Stimulated activated CD8-positive, alpha-beta memory T cell treated with anti-CD3 and anti-CD28 coated beads, Interleukin-4, amount 100 ng/mL, for 24 hours (primary cell): Measurements from ENCODE around the gene IL1RAPL2.
"Not testable (repeated sequence)": the region's sequence is repeated elsewhere in the genome, so short reads cannot be mapped to it uniquely, and the experiment has no call there.

Experiments used
- DNase-seq: peaks from one replicate; pipeline ENCODE4 v3.0.0-alpha.2; 2020; ENCODE audit warnings: low read depth

IL1RAPL2 gene

DNA sequence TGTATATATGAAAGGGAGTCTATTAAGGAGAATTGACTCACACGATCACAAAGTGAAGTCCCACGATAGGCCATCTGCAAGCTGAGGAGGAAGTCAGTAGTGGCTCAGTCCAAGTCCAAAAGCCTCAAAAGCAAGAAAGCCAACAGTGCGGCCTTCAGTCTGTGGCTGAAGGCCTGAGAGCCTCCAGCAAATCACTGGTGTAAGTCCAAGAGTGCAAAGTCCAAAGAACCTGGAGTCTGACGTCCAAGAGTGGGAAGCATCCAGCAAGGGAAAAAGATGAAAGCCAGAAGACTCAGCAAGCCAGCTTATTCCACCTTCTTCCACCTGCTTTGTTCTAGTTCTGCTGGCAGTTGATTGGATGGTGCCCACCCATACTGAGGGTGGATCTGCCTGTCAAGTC is 104.1 kb downstream of the IL1RAPL2 start:
- no peak for DNase-seq

DNA sequence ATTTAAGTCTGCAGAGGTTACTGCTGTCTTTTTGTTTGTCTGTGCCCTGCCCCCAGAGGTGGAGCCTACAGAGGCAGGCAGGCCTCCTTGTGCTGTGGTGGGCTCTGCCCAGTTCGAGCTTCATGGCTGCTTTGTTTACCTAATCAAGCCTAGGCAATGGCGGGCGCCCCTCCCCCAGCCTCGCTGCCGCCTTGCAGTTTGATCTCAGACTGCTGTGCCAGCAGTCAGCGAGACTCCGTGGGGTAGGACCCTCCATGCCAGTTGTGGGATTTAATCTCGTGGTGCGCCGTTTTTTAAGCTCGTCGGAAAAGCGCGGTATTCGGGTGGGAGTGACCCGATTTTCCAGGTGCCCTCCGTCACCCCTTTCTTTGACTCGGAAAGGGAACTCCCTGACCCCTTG is 111.5 kb downstream of the IL1RAPL2 start:
- not testable (repeated sequence) for DNase-seq

DNA sequence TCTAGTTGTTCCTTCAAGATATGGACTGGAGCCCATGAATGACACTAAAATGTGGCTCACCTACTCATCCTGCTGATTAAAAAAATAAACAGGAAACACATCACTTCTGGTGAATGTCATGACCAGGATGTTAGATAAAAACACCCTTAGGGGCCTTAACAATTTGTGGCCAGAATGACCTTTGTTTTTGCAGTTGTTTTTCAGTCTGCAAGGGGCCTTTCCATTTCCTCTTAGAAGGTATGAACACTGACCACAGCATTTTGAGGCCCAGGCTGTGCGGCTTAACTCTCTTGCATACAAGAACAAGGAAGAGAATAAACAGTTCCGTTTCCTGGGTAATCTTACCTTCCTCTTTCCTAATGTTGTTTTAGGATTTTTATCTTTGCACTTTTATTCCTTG is 113.2 kb downstream of the IL1RAPL2 start:
- no peak for DNase-seq

DNA sequence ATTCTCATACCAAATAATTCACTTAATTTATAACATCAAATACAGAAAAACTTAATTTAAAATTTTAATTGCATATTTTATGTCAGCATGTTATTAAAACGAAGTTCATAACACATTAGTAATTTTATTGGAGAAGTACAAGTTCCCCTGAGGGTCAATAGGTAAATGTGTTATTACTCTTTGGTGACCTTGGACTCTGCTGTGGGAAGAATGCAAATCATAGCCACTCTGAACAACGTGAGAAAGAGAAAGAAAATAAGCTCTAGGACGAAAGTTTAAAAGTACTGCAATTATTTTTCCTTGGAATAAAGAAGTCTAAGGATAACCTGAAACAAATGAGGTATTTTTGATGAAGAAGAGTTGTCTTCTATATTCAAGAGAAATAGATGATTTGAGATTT is 115.2 kb downstream of the IL1RAPL2 start:
- no peak for DNase-seq

DNA sequence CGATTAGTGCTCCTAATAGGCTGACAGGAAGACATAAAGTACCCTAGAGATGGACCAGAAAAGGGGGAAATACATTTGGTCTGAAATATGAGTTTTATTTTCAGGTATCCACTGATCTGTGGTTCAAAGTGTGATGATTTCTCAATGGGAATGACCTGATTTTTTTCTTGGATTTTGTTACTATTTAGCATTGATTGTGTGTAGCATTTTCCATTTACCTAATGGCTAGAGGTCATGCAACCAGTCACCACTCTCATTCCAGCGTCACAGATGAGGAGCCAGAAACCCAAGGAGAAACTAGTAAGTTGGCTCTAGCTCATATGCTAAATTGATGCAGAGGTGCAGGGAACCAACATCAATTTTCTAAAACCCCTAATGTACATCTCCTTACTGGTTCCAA is 118.1 kb downstream of the IL1RAPL2 start:
- DNase-seq, result no peak

DNA sequence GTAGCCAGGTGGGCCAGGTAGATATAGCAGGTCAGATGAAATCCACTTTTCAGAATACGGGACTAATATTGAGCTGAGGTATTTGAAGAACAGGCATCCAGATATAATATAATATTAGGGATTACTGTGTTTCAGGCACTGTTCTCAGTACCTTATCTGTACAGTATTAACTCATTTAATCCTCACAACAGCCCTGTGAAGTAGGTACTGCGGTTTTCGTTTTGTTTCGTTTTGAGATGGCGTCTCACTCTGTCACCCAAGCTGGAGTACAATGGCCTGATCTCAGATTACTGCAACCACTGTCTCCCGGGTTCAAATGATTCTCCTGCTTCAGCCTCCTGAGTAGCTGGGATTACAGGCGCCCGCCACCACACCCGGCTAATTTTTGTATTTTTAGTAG is 129.6 kb downstream of the IL1RAPL2 start:
- DNase-seq, result no peak

DNA sequence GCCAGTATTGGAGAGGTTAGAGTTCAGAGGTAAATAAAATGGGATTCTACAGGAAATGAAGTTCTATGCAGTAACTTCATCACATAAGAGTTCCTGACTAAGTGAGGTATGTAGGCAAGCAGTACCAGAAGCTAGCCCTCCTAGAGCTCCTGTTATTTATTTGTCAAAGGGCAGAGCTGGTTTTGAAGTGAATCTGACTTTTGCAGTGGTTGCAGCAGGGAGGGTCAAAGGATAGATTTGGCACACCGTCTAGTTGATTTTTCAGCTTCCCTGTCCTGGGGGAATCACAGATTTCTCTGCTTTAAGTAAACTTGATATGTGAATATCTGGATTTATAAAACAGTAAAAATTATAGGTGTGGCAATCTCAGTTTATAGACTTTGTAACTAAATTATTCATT is 130.7 kb downstream of the IL1RAPL2 start:
- no peak for DNase-seq

DNA sequence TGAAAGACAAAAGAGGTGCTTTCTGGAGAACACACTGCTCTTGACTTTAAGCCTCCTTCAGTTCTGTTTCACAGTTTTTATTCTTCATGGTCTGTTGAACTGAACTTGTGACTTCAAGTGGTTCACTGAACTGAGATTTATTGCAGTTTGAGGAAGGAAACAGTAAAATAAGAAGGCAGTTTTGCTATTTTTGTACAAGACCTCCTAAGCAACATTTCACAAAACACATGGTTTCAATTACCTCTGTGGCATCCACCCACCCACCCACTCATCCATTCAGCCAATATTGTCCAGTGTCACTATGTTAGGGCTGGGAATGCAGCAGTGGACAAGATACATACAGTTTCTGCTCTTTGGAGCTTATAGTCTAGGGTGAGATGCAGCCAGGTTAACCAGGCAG is 131.3 kb downstream of the IL1RAPL2 start:
- no peak for DNase-seq

DNA sequence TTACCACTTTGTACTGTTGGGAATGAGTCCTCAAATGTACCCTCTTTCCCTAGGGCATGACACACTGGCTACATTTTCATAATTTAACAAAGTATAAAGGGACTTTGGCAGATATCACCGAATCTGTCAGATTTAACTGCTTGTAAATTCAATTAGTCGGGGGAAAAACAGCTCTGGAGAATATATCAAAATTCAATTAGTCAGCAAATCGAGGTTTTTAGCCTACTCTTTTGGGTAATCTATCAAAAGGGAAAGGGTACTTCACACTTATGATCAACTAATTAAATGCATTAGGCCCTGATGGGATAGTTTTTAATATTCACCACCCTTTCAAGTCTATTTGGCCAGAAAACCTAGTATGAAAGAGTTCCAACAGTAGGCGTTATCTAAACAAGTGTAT is 141.0 kb downstream of the IL1RAPL2 start:
- DNase-seq, result no peak

DNA sequence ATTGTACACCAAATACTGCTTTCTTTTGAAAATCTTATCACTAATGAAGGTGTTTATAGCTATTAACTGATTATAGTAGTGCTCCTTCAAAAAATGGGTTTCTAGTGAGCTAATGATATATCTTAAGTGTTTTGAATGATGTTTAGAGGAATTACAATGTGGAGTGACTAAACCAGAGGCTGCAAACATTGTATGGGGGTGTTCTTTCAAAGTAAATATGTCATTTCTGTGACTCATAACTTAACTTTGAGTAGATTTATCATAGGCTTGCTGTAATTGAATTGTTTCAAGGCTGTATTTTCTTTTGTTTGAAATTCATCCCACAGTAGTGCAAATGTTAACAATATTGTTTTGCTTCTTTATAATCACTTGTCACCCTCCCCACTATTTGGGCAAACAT is 141.6 kb downstream of the IL1RAPL2 start:
- no peak for DNase-seq

DNA sequence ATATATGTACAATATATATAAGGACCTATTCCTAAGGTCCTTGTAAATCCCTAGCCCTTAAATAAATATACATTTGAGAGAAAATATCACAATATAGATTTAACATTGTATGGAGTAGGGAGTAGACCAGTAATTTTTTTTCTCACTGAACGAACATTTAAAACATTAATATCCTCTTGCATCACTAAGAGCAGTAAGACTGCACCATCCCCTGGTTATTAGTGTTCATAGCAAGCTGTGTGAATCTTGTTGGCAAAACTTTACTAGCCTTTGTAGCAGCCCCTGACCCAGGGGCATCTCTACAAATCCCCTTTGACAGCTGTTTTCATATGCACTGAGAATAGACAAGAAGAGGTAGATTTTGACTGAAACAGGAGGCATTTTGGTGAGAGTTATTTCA is 146.5 kb downstream of the IL1RAPL2 start:
- DNase-seq, result no peak

DNA sequence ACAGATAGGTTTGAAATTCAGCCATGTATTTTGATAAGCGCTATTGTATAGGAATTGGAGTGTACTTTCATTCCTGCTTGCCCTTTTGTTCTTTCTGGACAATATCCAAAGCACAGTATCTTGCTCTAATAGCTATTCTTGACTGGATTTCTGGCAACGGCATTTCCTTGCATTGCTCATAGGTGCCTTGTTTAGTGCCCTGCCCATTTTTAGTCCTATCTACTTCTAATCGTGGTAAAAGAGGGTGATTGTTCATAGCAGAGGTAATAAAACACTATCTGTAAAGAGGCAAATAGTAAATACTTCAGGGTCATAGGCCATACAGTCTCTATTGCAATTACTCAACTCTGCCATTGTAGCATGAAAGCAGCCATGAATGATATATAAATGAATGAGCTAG is 155.9 kb downstream of the IL1RAPL2 start:
- no peak for DNase-seq

DNA sequence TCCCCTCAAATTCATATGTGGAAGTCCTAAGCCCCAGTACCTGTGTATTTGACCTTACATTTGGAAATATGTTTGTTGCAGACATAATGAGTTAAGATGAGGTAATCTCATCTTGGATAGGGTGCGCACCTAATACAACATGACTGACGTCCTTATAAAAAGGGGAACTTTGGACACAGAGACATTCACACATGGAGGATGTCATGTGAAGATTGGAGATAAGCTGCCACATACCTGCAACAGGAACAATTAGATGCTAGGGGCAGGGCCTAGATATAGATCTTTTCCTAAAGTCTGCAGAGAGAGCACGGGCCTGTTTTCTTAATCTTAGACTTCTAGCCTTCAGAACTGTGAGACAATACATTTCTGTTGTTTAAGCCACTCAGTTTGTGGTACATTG is 162.5 kb downstream of the IL1RAPL2 start:
- DNase-seq, result no peak

DNA sequence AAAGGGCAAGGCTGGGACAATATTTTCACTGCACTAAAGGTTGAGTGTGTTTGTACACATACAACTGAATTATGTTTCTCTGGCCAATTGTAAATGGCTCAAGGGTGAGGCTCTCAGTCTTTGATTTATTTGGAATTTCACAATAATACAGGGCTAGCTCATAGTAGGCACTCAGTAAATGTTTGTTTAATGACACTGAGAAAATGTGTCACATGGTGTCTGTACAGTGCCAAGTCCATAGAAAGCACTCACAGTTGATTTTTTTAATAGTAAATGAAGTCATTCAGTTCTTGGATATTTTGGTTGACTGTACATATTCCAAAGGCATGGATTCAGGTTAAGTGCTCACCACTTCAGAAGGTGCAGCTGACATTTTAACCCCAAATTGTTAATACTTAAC is 176.4 kb downstream of the IL1RAPL2 start:
- DNase-seq, result no peak

DNA sequence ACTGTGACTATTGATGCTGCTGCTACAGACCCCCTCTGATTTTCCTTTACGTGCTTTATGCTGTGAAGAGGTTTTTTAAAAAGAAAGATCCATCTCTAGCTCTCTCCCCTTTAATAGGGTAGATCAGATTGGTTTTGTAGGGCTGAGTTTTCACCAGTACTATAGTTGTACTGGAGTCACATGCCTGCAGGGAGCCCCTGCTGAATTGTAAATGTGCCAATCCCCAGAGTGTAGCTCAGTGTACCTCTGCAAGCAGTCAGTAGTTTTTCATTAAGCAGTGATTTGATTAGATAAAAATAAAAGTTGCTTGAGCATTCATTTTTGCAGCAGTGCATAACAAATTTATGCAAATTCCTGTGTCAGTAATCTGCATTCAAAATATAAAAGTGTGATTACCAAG is 179.2 kb downstream of the IL1RAPL2 start:
- no peak for DNase-seq

DNA sequence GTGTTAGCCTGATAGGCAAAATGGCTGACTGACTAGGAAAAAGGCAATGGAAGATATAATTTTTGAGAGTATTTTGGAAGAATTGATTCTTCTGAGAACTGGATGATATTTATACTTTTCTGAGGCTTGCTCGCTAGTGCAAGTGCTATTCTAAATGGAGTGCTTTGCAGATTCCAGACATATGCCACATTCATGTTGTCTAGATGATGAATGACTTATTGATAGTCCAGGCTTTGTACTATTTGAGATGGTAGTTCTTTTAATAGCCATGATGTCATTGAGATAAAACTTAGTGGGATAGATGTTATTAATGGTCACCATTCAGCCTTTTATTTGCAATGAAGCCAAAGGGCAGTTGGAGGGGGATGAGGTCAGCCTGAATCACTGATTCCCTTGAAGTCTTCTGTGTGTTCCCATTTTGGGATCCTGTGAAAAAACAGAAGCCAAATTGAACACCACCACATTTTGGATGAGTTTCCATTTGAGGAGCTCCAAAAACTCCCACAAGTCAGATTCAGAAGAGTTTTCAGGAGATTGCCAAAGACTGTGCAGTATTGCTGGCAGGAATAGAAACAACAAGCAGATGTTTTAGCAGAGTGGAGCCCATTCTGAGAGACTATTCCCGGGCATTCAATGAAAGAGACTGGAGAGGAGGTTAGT is 184.1 kb downstream of the IL1RAPL2 start:
- no peak for DNase-seq

DNA sequence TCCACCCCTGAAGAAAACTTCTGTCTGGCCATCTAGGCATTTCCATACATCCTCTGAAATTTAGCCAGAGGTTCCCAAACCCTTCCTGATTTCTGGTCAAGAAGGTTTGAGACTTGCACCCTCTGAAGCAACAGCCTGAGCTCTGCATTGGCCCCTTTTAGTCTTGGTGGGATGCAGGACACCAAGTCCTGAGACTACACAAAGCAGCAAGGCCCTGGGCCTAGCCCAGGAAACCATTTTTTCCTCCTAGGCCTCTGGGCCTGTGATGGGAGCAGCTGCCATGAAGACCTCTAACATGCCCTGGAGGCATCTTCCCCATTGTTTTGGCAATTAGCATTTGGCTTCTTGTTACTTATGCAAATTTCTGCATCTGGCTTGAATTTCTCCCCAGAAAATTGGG is 196.6 kb downstream of the IL1RAPL2 start:
- no peak for DNase-seq

DNA sequence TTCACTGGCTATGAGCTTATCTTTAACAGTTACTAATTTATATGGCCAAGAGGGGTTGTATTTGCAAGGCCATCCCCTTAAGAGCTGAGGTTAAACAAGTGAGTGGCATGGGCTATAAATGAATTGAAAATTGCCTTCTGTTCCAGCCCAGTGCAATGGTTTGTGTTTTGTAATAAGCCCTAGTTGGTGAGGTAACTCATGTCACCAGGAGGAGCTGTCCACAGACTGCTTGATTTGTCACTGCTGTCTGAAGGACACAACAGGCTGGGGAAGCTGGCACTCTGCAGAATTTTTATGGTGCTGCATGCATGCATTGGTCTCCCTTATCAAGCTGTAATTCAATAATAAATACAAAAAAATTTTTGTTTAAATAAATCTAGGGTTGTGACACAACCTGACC is 223.8 kb downstream of the IL1RAPL2 start:
- DNase-seq, result no peak

DNA sequence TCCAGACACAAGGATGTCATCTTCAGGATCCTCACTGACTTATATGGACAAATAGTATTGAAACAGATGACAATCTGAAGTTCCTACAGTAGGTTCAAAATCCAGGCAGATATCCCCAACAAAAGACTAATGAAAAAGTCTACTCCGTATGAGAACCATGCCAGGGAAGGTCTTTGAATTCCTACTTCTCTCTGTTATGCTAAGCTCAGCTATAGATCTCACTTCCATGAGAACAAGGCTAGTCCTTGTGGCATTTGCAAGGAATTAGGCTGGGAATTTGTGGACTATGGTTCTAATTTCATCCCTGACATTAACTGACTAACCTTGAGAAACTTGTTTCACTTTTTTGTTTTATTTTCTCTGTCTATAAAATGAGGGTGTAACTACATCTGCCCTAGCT is 229.8 kb downstream of the IL1RAPL2 start:
- DNase-seq, result no peak

DNA sequence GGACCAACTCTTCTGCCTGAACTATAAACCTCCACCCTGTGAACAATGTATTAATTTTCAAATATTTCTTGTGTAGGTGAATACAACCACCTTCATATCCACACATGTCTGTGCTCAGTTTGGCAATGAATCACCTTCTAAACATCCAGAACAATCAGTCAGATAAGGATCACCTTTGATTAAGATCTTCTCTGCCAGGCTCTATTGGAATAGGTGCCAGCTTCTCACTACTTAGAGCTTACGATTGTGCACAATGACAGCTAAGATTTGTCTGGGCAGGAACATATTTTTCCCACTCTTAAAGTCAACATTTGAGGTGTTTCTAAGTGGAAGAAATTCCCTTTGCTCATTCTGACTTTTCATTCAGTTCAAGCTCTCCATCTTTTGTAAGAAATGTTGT is 237.2 kb downstream of the IL1RAPL2 start:
- DNase-seq, result no peak

DNA sequence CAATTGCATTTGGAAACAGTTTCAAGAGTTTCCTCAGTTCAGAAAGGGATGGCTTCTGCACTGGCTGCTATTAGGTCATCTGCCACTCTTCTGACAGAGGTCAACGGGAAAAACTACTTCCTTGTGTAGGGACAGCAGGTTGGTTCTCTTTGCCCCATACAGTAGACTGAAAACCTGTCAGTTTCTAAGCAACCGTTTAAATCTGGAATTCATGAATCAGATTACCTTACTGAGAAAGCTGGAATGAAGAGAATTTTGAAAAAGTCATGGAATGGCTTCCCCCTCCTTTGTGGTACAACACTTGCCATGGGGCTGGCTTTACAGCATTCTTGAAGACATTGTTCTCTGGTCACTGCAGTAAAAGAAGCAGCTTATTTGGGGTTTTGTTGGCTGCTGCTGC is 240.3 kb downstream of the IL1RAPL2 start:
- no peak for DNase-seq

DNA sequence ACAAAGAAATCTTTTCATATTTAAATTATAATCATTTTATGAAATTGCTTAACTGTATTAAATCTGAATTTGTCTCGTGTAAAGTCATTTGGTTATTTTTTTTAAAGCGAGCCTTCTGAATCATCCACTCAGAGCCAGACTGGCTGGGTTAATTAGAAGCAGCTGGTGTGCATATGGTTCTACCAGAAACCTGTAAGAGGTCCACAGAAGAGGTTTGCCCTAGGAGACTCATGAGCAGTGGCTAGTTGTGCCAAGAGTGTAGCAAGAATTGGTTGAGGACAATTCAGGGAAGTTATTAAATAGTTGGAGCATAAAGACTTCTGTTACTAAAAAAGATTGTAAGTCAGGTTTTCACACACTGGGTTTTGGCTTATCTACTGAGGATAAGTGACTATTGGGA is 267.4 kb downstream of the IL1RAPL2 start:
- DNase-seq, result no peak

DNA sequence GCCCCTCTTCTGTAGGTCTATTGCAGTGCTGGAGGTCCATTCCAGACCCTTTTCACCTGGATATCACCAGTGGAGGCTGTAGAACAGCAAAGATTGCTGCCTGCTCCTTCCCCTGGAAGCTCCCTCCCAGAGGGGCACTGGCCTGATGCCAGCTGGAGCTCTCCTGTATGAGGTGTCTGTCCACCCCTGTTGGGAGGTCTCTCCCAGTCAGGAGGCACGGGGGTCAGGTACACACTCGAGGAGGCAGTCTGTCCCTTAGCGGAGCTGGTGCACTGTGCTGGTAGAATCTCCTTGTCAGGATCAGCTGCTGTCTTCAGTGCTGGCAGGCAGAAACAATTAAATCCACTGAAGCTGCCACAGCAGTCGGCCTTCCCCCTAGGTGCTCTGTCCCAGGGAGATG is 276.6 kb downstream of the IL1RAPL2 start:
- no peak for DNase-seq

DNA sequence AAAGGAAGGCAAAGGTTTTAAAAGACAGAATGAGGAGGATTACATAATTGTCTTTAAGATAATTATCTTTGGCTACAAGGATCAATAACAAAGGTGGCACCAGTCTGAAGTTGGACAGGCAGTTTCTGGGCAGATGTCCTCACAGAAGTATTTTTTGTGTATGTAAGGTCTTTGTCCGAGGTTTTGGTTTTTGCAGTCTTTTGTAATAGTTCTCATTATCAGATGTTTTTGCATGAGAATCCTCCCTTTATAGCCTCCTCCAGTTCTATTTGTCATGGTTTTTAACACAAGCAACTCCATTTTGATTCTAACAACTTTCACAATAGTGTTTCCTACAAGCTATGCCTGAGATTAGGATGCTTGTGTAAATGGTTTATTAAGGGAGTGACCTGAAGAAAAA is 286.2 kb downstream of the IL1RAPL2 start:
- no peak for DNase-seq

DNA sequence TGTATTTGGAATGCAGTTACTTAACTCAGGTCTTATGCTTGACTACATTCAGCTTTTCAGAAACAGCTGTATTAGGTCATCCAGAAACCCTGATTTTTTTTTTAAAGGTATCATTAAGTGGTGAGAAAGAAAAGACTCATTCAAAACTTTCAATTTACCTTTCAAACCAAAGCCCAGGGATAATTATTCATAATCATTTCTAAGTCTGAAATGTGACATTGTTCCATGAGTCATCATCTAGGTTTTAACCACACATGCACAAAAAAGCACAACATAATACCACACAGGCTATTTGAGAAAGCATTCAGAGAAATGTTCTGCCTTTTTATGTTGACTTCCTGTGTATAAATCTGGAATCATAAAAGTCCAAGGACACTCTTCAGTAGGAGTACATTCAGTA is 288.2 kb downstream of the IL1RAPL2 start:
- DNase-seq, result no peak
